GM12878 (cell line): ENCODE data around the gene SEC14L1. TPM values are rescaled to one million over a fixed set of nuclear protein-coding genes. Genes with fewer than 3 reads are reported as not detected.

Experiments
- ATF7 ChIP-seq: fragments of 450-650 bp; IDR thresholded peaks from 2 replicates; pipeline ENCODE4 v1.6.1; 2016; ENCODE audit warnings: low read depth, mild to moderate bottlenecking
- BACH1 ChIP-seq: fragments of 450-650 bp; IDR thresholded peaks from 2 replicates; pipeline ENCODE4 v1.6.1; 2017; ENCODE audit warnings: mild to moderate bottlenecking, borderline replicate concordance
- BCL11A ChIP-seq: IDR thresholded peaks from 2 replicates; pipeline ENCODE4 v1.6.1; 2011; ENCODE audit warnings: low read depth, low read length
- CEBPB ChIP-seq, 2 experiments: fragments of 150-350 bp in 1 of 2; IDR thresholded peaks; 2 replicates each; pipeline ENCODE4 v1.6.1; 2012 to 2014; ENCODE audit warnings: low read depth in 2 of 2, low read length in 2 of 2, borderline replicate concordance in 1 of 2, inconsistent platforms in 1 of 2
- CHD2 ChIP-seq: IDR thresholded peaks from 2 replicates; pipeline ENCODE4 v1.6.1; 2011; ENCODE audit warnings: low read depth, low read length, improper control_type of control experiment, borderline replicate concordance
- CREM ChIP-seq: IDR thresholded peaks from 2 replicates; pipeline ENCODE4 v1.6.1; 2014; ENCODE audit warnings: antibody characterized with exemption, low read depth
- EP300 ChIP-seq, 2 experiments: fragments of 150-350 bp in 1 of 2; IDR thresholded peaks; 2 replicates each; pipeline ENCODE4 v1.6.1; 2011 to 2012; ENCODE audit warnings: low read depth in 2 of 2, low read length in 2 of 2, borderline replicate concordance in 1 of 2, improper control_type of control experiment in 1 of 2, inconsistent platforms in 1 of 2; ENCODE audit not compliant: control insufficient read depth in 1 of 2
- HCFC1 ChIP-seq: fragments of 150-350 bp; IDR thresholded peaks from 2 replicates; pipeline ENCODE4 v1.6.1; 2014; ENCODE audit warnings: low read length
- IKZF1 ChIP-seq: fragments of 450-650 bp; conservative IDR thresholded peaks from 2 replicates; pipeline ENCODE4 v1.6.1; 2017; ENCODE audit warnings: antibody characterized with exemption, mild to moderate bottlenecking
- LARP7 ChIP-seq: fragments of 450-650 bp; IDR thresholded peaks from 2 replicates; pipeline ENCODE4 v1.6.1; 2017; ENCODE audit warnings: mild to moderate bottlenecking
- MTA3 ChIP-seq: IDR thresholded peaks from 2 replicates; pipeline ENCODE4 v1.6.1; 2012; ENCODE audit warnings: low read length, inconsistent platforms, borderline replicate concordance
- NR2C1 ChIP-seq: fragments of 450-650 bp; IDR thresholded peaks from 2 replicates; pipeline ENCODE4 v1.6.1; 2017; ENCODE audit warnings: antibody characterized with exemption, mild to moderate bottlenecking, moderate library complexity
- PAX8 ChIP-seq: fragments of 450-650 bp; IDR thresholded peaks from 2 replicates; pipeline ENCODE4 v1.6.1; 2017; ENCODE audit warnings: mild to moderate bottlenecking, moderate library complexity
- POLR2AphosphoS5 ChIP-seq: IDR thresholded peaks from 2 replicates; pipeline ENCODE4 v1.6.1; 2011; ENCODE audit warnings: mild to moderate bottlenecking, low read length, inconsistent platforms
- POU2F2 ChIP-seq: IDR thresholded peaks from 3 replicates; pipeline ENCODE4 v1.6.1; 2011; ENCODE audit warnings: low read depth, mild to moderate bottlenecking, low read length, borderline replicate concordance
- RAD21 ChIP-seq: IDR thresholded peaks from 2 replicates; pipeline ENCODE4 v1.6.1; 2011; ENCODE audit warnings: mild to moderate bottlenecking, low read depth, low read length, moderate library complexity; ENCODE audit not compliant: insufficient read depth
- SMC3 ChIP-seq: IDR thresholded peaks from 2 replicates; pipeline ENCODE4 v1.6.1; 2011; ENCODE audit warnings: low read length, improper control_type of control experiment, borderline replicate concordance
- SUPT20H ChIP-seq: IDR thresholded peaks from 2 replicates; pipeline ENCODE4 v1.6.1; 2011; ENCODE audit warnings: low read depth, mild to moderate bottlenecking, low read length, moderate library complexity, borderline replicate concordance; ENCODE audit not compliant: control insufficient read depth
- YBX1 ChIP-seq: fragments of 450-650 bp; IDR thresholded peaks from 2 replicates; pipeline ENCODE4 v1.6.1; 2016; ENCODE audit warnings: antibody characterized with exemption
- ZSCAN29 ChIP-seq: fragments of 450-650 bp; IDR thresholded peaks from 2 replicates; pipeline ENCODE4 v1.6.1; 2017; ENCODE audit warnings: mild to moderate bottlenecking, moderate library complexity
- polyA plus RNA-seq, 11 experiments: library from polyadenylated mRNA; depleted of rRNA in 4 of 11; unstranded in 6 of 11; stranded (reverse) in 5 of 11; fragments of >200 nt; fragmentation: Nextera tagmentation in 4 of 11; fragmentation: Illumina TruSeq in 1 of 11; extraction: Ambion mirVana in 4 of 11; extraction: Trizol in 1 of 11; gene quantifications; 1 replicate in 1 of 11; 2 replicates in 10 of 11; pipeline versions ENCODE4 v1.2.1 to v1.2.3, GENCODE V29; 2011 to 2016; ENCODE audit warnings: inconsistent platforms in 2 of 11, missing spikeins in 2 of 11, low read depth in 1 of 11
- total RNA-seq, 4 experiments: library from RNA; depleted of rRNA in 3 of 4; stranded (reverse); fragments of >200 nt in 3 of 4; fragmentation: Illumina TruSeq in 1 of 4; extraction: Trizol in 1 of 4; gene quantifications; 2 replicates each; pipeline versions ENCODE4 v1.2.1 to v1.2.3, GENCODE V29; 2013 to 2021
- TF ChIP-seq, protein P1 (sequence below): IDR thresholded peaks from 2 replicates; pipeline ENCODE4 v1.6.1; 2011; ENCODE audit warnings: borderline replicate concordance, low read depth, mild to moderate bottlenecking, moderate library complexity, mixed read lengths, low read length; ENCODE audit not compliant: insufficient read depth; ENCODE audit errors: extremely low read length
- TF ChIP-seq, protein P2 (sequence below): fragments of 450-650 bp; IDR thresholded peaks from 2 replicates; pipeline ENCODE4 v1.6.1; 2017; ENCODE audit warnings: mild to moderate bottlenecking, moderate library complexity
- TF ChIP-seq, protein P3 (sequence below): IDR thresholded peaks from 2 replicates; pipeline ENCODE4 v1.6.1; 2012; ENCODE audit warnings: low read depth, low read length, improper control_type of control experiment

Gene SEC14L1
- total and polyA plus RNA-seq, 10 of the 15 experiments (the other 5 are each of a cell fraction or from before 2014, with no cell fraction given): 6.3 to 66.1 (median 33.5) TPM

DNA sequence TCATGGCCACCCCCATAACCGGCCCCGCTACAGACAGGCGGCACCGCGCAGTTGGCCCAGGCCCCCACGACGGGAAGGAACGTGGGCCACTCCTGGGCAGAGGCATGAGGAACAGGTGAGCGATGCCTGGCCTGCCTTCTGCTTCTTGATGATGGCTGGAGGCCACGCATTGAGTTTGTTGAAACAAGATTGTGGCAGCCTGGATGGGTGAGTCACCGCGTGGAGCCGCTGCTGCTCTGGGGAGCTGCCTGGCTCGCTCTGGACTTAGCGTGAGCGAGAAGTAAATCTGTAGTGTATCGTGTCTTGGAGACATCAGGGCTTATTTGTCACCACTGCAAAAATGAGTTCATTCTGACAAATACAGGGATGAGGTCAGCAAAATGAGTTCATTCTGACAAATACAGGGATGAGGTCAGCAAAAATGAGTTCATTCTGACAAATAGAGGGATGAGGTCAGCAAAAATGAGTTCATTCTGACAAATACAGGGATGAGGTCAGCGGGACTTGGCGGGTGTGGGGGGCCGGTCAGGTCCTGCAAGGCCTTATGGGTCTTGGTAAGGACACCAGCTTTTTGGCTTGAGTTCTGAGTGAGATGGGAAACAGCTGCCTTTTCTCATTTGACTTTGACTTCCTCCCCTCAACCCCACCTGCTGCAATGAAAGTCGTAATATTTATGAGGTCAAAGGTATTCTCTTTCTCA lies 93.0 kb downstream of the SEC14L1 start (continued):
- TF ChIP-seq, protein P1, sequence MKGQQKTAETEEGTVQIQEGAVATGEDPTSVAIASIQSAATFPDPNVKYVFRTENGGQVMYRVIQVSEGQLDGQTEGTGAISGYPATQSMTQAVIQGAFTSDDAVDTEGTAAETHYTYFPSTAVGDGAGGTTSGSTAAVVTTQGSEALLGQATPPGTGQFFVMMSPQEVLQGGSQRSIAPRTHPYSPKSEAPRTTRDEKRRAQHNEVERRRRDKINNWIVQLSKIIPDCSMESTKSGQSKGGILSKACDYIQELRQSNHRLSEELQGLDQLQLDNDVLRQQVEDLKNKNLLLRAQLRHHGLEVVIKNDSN: no peak
- TF ChIP-seq CREM (peak; percentile 97), BCL11A (peak; percentile 74; the same call in 1 of the 2 replicates), MTA3 (no peak), POLR2AphosphoS5 (no peak), IKZF1 (no peak), SUPT20H (no peak), RAD21 (no peak), BACH1 (peak; percentile 84), CEBPB (IDR thresholded peaks at IDR 0.05; ENCODE audit: borderline replicate concordance in 1 of 2, low read depth in 2 of 2, low read length in 2 of 2) (no peak), EP300 (IDR thresholded peaks at IDR 0.05; ENCODE audit: borderline replicate concordance in 1 of 2, control insufficient read depth in 1 of 2, low read depth in 2 of 2, low read length in 2 of 2) (peak in 1 of 2 experiments; percentile 20; a peak in 1 of 4 replicates), ZSCAN29 (no peak), PAX8 (no peak), NR2C1 (no peak), LARP7 (no peak), SMC3 (no peak), YBX1 (no peak), HCFC1 (no peak), CHD2 (no peak), ATF7 (peak; percentile 95), POU2F2 (no peak)
- TF ChIP-seq, protein P2, sequence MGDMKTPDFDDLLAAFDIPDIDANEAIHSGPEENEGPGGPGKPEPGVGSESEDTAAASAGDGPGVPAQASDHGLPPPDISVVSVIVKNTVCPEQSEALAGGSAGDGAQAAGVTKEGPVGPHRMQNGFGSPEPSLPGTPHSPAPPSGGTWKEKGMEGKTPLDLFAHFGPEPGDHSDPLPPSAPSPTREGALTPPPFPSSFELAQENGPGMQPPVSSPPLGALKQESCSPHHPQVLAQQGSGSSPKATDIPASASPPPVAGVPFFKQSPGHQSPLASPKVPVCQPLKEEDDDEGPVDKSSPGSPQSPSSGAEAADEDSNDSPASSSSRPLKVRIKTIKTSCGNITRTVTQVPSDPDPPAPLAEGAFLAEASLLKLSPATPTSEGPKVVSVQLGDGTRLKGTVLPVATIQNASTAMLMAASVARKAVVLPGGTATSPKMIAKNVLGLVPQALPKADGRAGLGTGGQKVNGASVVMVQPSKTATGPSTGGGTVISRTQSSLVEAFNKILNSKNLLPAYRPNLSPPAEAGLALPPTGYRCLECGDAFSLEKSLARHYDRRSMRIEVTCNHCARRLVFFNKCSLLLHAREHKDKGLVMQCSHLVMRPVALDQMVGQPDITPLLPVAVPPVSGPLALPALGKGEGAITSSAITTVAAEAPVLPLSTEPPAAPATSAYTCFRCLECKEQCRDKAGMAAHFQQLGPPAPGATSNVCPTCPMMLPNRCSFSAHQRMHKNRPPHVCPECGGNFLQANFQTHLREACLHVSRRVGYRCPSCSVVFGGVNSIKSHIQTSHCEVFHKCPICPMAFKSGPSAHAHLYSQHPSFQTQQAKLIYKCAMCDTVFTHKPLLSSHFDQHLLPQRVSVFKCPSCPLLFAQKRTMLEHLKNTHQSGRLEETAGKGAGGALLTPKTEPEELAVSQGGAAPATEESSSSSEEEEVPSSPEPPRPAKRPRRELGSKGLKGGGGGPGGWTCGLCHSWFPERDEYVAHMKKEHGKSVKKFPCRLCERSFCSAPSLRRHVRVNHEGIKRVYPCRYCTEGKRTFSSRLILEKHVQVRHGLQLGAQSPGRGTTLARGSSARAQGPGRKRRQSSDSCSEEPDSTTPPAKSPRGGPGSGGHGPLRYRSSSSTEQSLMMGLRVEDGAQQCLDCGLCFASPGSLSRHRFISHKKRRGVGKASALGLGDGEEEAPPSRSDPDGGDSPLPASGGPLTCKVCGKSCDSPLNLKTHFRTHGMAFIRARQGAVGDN: no peak; the same call in 1 of the 2 replicates
- TF ChIP-seq, protein P3, sequence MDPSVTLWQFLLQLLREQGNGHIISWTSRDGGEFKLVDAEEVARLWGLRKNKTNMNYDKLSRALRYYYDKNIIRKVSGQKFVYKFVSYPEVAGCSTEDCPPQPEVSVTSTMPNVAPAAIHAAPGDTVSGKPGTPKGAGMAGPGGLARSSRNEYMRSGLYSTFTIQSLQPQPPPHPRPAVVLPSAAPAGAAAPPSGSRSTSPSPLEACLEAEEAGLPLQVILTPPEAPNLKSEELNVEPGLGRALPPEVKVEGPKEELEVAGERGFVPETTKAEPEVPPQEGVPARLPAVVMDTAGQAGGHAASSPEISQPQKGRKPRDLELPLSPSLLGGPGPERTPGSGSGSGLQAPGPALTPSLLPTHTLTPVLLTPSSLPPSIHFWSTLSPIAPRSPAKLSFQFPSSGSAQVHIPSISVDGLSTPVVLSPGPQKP: no peak
